ENCODE data around the gene BNIP3. TPM values are rescaled to one million over a fixed set of nuclear protein-coding genes. Genes with fewer than 3 reads are reported as not detected.

The BNIP3 gene
- total and polyA plus RNA-seq, 2 of the 8 experiments (the other 6 are each of a cell fraction or from before 2014, with no cell fraction given) = 25.8 to 58.9 TPM

- Histone ChIP-seq H3K23ac (ENCODE audit: insufficient read length) (no peak overlapping the region), H3K4ac (replicated peaks; ENCODE audit: insufficient read length, low read depth, low read length) (no peak overlapping the region), H4K8ac (ENCODE audit: extremely low read depth, insufficient read depth, low read length) (no peak overlapping the region), H3K79me2 (ENCODE audit: control insufficient read depth in 1 of 2, insufficient read depth in 2 of 2, low read length in 2 of 2) (no peaks in the 10 kb centered on the region), H4K20me1 (replicated peaks in 1 of 2; ENCODE audit: control insufficient read depth in 1 of 2, insufficient read depth in 2 of 2, low read length in 2 of 2) (peaks cover 0 to 6% of the 10 kb centered on the region in 2 experiments), H3K4me2 (ENCODE audit: insufficient read depth in 1 of 2, low read depth in 2 of 2, low read length in 2 of 2) (no peak overlapping the region), H2AK5ac (ENCODE audit: low read depth, low read length) (no peak overlapping the region), H2BK120ac (replicated peaks; ENCODE audit: low read depth, low read length) (no peak overlapping the region), H3K79me1 (ENCODE audit: low read depth, low read length) (peaks cover 3% of the 10 kb centered on the region; the same call in 1 of the 2 replicates), H2BK12ac (ENCODE audit: low read depth, low read length) (no peak overlapping the region), H3K9me3 (ENCODE audit: insufficient read depth in 2 of 2, low read depth in 1 of 2, low read length in 1 of 2) (no peaks in the 10 kb centered on the region), H3K14ac (ENCODE audit: insufficient read length) (no peak overlapping the region), H4K5ac (ENCODE audit: insufficient read length, low read depth, low read length) (no peak overlapping the region), H3K9ac (replicated peaks in 1 of 4; ENCODE audit: extremely low read depth in 1 of 4, low read depth in 3 of 4, low read length in 3 of 4) (no peak overlapping the region), H3K27me3 (replicated peaks in 1 of 4; ENCODE audit: control insufficient read depth in 3 of 4, extremely low read depth in 1 of 4, insufficient read depth in 3 of 4, low read length in 3 of 4) (no peaks in the 10 kb centered on the region), H2BK15ac (ENCODE audit: low read length) (no peak overlapping the region), H3K4me3 (ENCODE audit: extremely low read depth in 1 of 4, insufficient read depth in 2 of 4, low read depth in 3 of 4, low read length in 4 of 4) (no peak overlapping the region), H3K56ac (replicated peaks; ENCODE audit: insufficient read length, low read depth, low read length) (no peak overlapping the region), H3K4me1 (replicated peaks in 1 of 4; ENCODE audit: control insufficient read depth in 3 of 4, insufficient read depth in 4 of 4, low read length in 3 of 4) (no peaks in the 10 kb centered on the region; a peak in 1 of 7 replicates), H3K36me3 (ENCODE audit: control insufficient read depth in 2 of 4, insufficient read depth in 4 of 4, low read length in 3 of 4) (peaks cover 0 to 12% (median 1%) of the 10 kb centered on the region in 4 experiments; a peak in 5 of 8 replicates), H3K18ac (ENCODE audit: extremely low read depth, low read length) (no peak overlapping the region), H2AFZ (ENCODE audit: low read length) (no peak overlapping the region), H2BK5ac (ENCODE audit: low read depth, low read length) (no peak overlapping the region), H4K91ac (replicated peaks; ENCODE audit: insufficient read length, low read length) (no peak overlapping the region), H2BK20ac (ENCODE audit: low read length) (no peak overlapping the region), H3K27ac (ENCODE audit: low read depth, low read length) (no peak overlapping the region), H3K23me2 (ENCODE audit: low read depth, low read length) (no peaks in the 10 kb centered on the region)
- CTCF ChIA-PET (ENCODE audit: partially characterized antibody) = interaction anchor here (0.5 kb wide), 1 partner anchor 71 kb away, joined by 3 read pairs; no protein-coding TSS in a partner anchor
- POLR2A ChIA-PET (ENCODE audit: partially characterized antibody) = interaction anchor here (1.8 to 2.9 kb wide), 2 partner anchors 9 to 12 kb away, joined by 5 to 20 read pairs; no protein-coding TSS in a partner anchor
- WGBS, 2 experiments (ENCODE audit: extremely low coverage in 1 of 2, insufficient coverage in 1 of 2, insufficient read length in 1 of 2, insufficient replicate concordance in 2 of 2, low coverage in 1 of 2, low lambda C conversion rate in 2 of 2, missing lambda C conversion rate in 1 of 2) = 87% methylated on average over 20 of the region's 20 CpGs; no CpG with 5 or more reads in 1 of the 2 experiments
- FAIRE-seq (no peak), DNase-seq (ENCODE audit: low read depth in 1 of 2, low spot score in 2 of 2) (no peak)
- TF ChIP-seq ATF3 (IDR thresholded peaks at IDR 0.05; ENCODE audit: insufficient read depth, low read depth, low read length) = no peak
- TF ChIP-seq NANOG (IDR thresholded peaks at IDR 0.05; ENCODE audit: insufficient read depth, low read depth, low read length, poor library complexity, severe bottlenecking) = no peak
- TF ChIP-seq CEBPB (IDR thresholded peaks at IDR 0.05; ENCODE audit: low read depth, low read length) = no peak
- no peak for TF ChIP-seq RAD21 (IDR thresholded peaks at IDR 0.05 in 1 of 2, conservative IDR thresholded peaks at IDR 0.05 in 1 of 2; ENCODE audit: low read depth in 2 of 2, low read length in 2 of 2)
- no peak for TF ChIP-seq RNF2 (IDR thresholded peaks at IDR 0.05; ENCODE audit: borderline replicate concordance, low read depth, low read length, missing control alignments, poor library complexity, severe bottlenecking)
- TF ChIP-seq TAF7 (optimal IDR thresholded peaks at IDR 0.05; ENCODE audit: borderline replicate concordance, low read depth, low read length) = no peak
- no peak for TF ChIP-seq POLR2A (IDR thresholded peaks at IDR 0.05; ENCODE audit: control extremely low read depth in 1 of 2, low read depth in 2 of 2, low read length in 2 of 2)
- no peak for TF ChIP-seq BACH1 (IDR thresholded peaks at IDR 0.05; ENCODE audit: low read length)
- TF ChIP-seq GTF2F1 (IDR thresholded peaks at IDR 0.05; ENCODE audit: borderline replicate concordance, low read depth, low read length) = no peak
- TF ChIP-seq SIX5 (IDR thresholded peaks at IDR 0.05; ENCODE audit: low read depth, low read length) = no peak
- no peak for TF ChIP-seq SIN3A (conservative IDR thresholded peaks at IDR 0.05 in 1 of 2, IDR thresholded peaks at IDR 0.05 in 1 of 2; ENCODE audit: low read depth in 1 of 2, low read length in 2 of 2)
- TF ChIP-seq EZH2 (IDR thresholded peaks at IDR 0.05; ENCODE audit: low read depth, low read length, severe bottlenecking) = no peak
- no peak for TF ChIP-seq CHD1 (IDR thresholded peaks at IDR 0.05; ENCODE audit: low read depth, low read length)
Observed at GRCh38 chr10:131963350-131963749, 18.4 kb downstream of the BNIP3 start.
